ENCODE data around the gene ARNT2.

The ARNT2 gene

DNA sequence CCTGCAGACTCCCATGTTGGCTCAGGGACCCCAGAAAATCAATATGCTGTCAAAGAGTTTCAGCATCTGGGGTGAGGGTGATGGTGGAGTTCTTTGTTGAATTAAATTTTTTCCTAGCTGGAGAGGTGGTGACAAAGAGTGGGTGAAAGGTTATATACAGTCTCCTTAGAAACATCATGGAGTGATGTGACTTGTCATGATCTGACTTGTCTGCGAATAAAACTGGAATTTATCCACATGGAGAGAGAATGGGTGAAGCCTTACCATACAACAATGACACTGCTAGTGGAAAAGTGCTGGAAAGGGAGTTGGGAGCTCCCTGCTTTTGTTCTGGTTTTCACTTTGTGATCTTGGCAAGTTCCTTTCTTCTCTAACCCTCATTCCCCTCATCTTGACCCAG is 75.0 kb downstream of the ARNT2 start (continued):
- TF ChIP-seq, protein P1, sequence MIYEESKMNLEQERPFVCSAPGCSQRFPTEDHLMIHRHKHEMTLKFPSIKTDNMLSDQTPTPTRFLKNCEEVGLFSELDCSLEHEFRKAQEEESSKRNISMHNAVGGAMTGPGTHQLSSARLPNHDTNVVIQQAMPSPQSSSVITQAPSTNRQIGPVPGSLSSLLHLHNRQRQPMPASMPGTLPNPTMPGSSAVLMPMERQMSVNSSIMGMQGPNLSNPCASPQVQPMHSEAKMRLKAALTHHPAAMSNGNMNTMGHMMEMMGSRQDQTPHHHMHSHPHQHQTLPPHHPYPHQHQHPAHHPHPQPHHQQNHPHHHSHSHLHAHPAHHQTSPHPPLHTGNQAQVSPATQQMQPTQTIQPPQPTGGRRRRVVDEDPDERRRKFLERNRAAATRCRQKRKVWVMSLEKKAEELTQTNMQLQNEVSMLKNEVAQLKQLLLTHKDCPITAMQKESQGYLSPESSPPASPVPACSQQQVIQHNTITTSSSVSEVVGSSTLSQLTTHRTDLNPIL (CRISPR knock-in tag; IDR thresholded peaks at IDR 0.05; ENCODE audit: low read depth): no peak
- TF ChIP-seq ZFP3 (CRISPR knock-in tag; IDR thresholded peaks at IDR 0.05): no peak
- TF ChIP-seq, protein P2, sequence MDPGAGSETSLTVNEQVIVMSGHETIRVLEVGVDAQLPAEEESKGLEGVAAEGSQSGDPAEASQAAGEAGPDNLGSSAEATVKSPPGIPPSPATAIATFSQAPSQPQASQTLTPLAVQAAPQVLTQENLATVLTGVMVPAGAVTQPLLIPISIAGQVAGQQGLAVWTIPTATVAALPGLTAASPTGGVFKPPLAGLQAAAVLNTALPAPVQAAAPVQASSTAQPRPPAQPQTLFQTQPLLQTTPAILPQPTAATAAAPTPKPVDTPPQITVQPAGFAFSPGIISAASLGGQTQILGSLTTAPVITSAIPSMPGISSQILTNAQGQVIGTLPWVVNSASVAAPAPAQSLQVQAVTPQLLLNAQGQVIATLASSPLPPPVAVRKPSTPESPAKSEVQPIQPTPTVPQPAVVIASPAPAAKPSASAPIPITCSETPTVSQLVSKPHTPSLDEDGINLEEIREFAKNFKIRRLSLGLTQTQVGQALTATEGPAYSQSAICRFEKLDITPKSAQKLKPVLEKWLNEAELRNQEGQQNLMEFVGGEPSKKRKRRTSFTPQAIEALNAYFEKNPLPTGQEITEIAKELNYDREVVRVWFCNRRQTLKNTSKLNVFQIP (CRISPR knock-in tag; IDR thresholded peaks at IDR 0.05; ENCODE audit: borderline replicate concordance, low read depth): no peak
- no peak for TF ChIP-seq RARB (CRISPR knock-in tag; IDR thresholded peaks at IDR 0.05)
- no peak for TF ChIP-seq ZNF565 (CRISPR knock-in tag; conservative IDR thresholded peaks at IDR 0.05; ENCODE audit: low read depth)
- no peak for TF ChIP-seq BACH2 (CRISPR knock-in tag; IDR thresholded peaks at IDR 0.05; ENCODE audit: borderline replicate concordance)
- TF ChIP-seq ZNF8 (CRISPR knock-in tag; IDR thresholded peaks at IDR 0.05): no peak
- TF ChIP-seq SNAI2 (CRISPR knock-in tag; IDR thresholded peaks at IDR 0.05): no peak

GRCh38 chr15:80480171-80480811 is 76.1 kb downstream of the ARNT2 start:
- ATAC-seq: peak; percentile 59
- TF ChIP-seq TSHZ2 (CRISPR knock-in tag; IDR thresholded peaks at IDR 0.05) (no peak), TCF4 (CRISPR knock-in tag; IDR thresholded peaks at IDR 0.05; ENCODE audit: borderline replicate concordance) (no peak), ZNF70 (CRISPR knock-in tag; IDR thresholded peaks at IDR 0.05) (no peak), ZC3H10 (CRISPR knock-in tag; IDR thresholded peaks at IDR 0.05) (no peak), ZFP30 (CRISPR knock-in tag; IDR thresholded peaks at IDR 0.05) (no peak), PPARA (CRISPR knock-in tag; IDR thresholded peaks at IDR 0.05; ENCODE audit: borderline replicate concordance) (no peak), ARNTL (CRISPR knock-in tag; IDR thresholded peaks at IDR 0.05; ENCODE audit: borderline replicate concordance, low read depth) (no peak), ZFP3 (CRISPR knock-in tag; IDR thresholded peaks at IDR 0.05) (no peak), ZNF8 (CRISPR knock-in tag; IDR thresholded peaks at IDR 0.05) (no peak), CSDC2 (CRISPR knock-in tag; IDR thresholded peaks at IDR 0.05) (no peak), TOX (CRISPR knock-in tag; IDR thresholded peaks at IDR 0.05; ENCODE audit: borderline replicate concordance) (no peak), ISL1 (CRISPR knock-in tag; IDR thresholded peaks at IDR 0.05) (no peak), GLIS3 (CRISPR knock-in tag; IDR thresholded peaks at IDR 0.05) (no peak), BACH2 (CRISPR knock-in tag; IDR thresholded peaks at IDR 0.05; ENCODE audit: borderline replicate concordance) (no peak), ESRRG (CRISPR knock-in tag; IDR thresholded peaks at IDR 0.05) (no peak), SNAI2 (CRISPR knock-in tag; IDR thresholded peaks at IDR 0.05) (no peak)
- TF ChIP-seq, protein P3, sequence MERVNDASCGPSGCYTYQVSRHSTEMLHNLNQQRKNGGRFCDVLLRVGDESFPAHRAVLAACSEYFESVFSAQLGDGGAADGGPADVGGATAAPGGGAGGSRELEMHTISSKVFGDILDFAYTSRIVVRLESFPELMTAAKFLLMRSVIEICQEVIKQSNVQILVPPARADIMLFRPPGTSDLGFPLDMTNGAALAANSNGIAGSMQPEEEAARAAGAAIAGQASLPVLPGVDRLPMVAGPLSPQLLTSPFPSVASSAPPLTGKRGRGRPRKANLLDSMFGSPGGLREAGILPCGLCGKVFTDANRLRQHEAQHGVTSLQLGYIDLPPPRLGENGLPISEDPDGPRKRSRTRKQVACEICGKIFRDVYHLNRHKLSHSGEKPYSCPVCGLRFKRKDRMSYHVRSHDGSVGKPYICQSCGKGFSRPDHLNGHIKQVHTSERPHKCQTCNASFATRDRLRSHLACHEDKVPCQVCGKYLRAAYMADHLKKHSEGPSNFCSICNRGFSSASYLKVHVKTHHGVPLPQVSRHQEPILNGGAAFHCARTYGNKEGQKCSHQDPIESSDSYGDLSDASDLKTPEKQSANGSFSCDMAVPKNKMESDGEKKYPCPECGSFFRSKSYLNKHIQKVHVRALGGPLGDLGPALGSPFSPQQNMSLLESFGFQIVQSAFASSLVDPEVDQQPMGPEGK (CRISPR knock-in tag; IDR thresholded peaks at IDR 0.05; ENCODE audit: borderline replicate concordance): no peak
- TF ChIP-seq, protein P1 (CRISPR knock-in tag; IDR thresholded peaks at IDR 0.05; ENCODE audit: low read depth): no peak
- TF ChIP-seq, protein P4, sequence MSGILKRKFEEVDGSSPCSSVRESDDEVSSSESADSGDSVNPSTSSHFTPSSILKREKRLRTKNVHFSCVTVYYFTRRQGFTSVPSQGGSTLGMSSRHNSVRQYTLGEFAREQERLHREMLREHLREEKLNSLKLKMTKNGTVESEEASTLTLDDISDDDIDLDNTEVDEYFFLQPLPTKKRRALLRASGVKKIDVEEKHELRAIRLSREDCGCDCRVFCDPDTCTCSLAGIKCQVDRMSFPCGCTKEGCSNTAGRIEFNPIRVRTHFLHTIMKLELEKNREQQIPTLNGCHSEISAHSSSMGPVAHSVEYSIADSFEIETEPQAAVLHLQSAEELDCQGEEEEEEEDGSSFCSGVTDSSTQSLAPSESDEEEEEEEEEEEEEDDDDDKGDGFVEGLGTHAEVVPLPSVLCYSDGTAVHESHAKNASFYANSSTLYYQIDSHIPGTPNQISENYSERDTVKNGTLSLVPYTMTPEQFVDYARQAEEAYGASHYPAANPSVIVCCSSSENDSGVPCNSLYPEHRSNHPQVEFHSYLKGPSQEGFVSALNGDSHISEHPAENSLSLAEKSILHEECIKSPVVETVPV (CRISPR knock-in tag; IDR thresholded peaks at IDR 0.05): no peak
- TF ChIP-seq, protein P2 (CRISPR knock-in tag; IDR thresholded peaks at IDR 0.05; ENCODE audit: borderline replicate concordance, low read depth): no peak
